Measurements from ENCODE around the gene TIGIT.

GRCh38 chr3:114260152-114260551 is 33.7 kb upstream of the TIGIT start:
- no peak for TF ChIP-seq CTCF (IDR thresholded peaks at IDR 0.05)
- TF ChIP-seq POLR2A (IDR thresholded peaks at IDR 0.05): no peak
